ENCODE measurements around the gene HSD17B12.

DNA sequence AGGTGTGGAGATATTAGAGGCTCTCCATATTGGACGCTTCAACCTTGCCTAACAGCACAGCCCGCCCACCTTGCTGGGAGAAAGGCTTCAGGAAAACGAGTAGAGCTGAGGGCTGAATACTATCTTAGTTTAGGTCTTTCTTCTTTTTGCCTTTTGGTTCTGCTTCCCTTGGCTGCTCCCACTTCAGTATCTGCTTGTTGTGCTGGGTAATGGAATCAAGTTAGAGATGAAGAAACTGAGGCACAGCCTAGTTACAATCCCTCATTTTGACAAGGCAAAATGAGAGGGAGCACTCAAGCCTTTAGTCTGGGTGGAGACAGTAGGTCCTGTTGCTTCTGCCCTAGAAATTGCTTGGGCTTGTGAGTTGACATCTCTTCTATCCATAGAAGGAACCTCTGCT is 41.3 kb upstream of the HSD17B12 start:
- TF ChIP-seq, protein P1, sequence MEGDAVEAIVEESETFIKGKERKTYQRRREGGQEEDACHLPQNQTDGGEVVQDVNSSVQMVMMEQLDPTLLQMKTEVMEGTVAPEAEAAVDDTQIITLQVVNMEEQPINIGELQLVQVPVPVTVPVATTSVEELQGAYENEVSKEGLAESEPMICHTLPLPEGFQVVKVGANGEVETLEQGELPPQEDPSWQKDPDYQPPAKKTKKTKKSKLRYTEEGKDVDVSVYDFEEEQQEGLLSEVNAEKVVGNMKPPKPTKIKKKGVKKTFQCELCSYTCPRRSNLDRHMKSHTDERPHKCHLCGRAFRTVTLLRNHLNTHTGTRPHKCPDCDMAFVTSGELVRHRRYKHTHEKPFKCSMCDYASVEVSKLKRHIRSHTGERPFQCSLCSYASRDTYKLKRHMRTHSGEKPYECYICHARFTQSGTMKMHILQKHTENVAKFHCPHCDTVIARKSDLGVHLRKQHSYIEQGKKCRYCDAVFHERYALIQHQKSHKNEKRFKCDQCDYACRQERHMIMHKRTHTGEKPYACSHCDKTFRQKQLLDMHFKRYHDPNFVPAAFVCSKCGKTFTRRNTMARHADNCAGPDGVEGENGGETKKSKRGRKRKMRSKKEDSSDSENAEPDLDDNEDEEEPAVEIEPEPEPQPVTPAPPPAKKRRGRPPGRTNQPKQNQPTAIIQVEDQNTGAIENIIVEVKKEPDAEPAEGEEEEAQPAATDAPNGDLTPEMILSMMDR (IDR thresholded peaks at IDR 0.05; ENCODE audit: poor library complexity, severe bottlenecking) = no peak
- TF ChIP-seq POLR2AphosphoS5 (IDR thresholded peaks at IDR 0.05) = no peak

Measured in neural cell (in vitro differentiated cells).